Activated T-helper 17 cell treated with anti-CD3 and anti-CD28 coated beads, Interleukin-2, amount 50 U/mL, for 72 hours (primary cell): ENCODE measurements around the gene MRPS22. TPM values are rescaled to one million over a fixed set of nuclear protein-coding genes. Genes with fewer than 3 reads are reported as not detected.

Source experiments
- ATAC-seq: fragments of 150-1000 bp; cut with Tn5 transposase; replicated peaks from 2 replicates; pipeline ENCODE4 v1.10.0; 2021; ENCODE audit warnings: mild to moderate bottlenecking, moderate library complexity
- H3K27ac Mint-ChIP-seq: one replicate; pipeline ENCODE4 v1.8.0; 2022; ENCODE audit warnings: mixed read lengths
- H3K27me3 Mint-ChIP-seq: one replicate; pipeline ENCODE4 v1.8.0; 2022; ENCODE audit warnings: mixed read lengths
- H3K36me3 Mint-ChIP-seq: one replicate; pipeline ENCODE4 v1.8.0; 2022; ENCODE audit warnings: low read depth, mild to moderate bottlenecking, mixed read lengths
- H3K4me1 Mint-ChIP-seq: one replicate; pipeline ENCODE4 v1.8.0; 2022; ENCODE audit warnings: mixed read lengths
- H3K4me3 Mint-ChIP-seq: one replicate; pipeline ENCODE4 v1.8.0; 2022; ENCODE audit warnings: mild to moderate bottlenecking, mixed read lengths
- H3K9me3 Mint-ChIP-seq: one replicate; pipeline ENCODE4 v1.8.0; 2022; ENCODE audit warnings: mixed read lengths
- total RNA-seq, 2 donors: library from RNA; stranded (reverse); gene quantifications; one replicate each; pipeline ENCODE4 v1.2.3, GENCODE V29; 2022

Gene MRPS22
- total RNA-seq, 2 donors from 2014 or later = 49.2 to 53.4 TPM

DNA sequence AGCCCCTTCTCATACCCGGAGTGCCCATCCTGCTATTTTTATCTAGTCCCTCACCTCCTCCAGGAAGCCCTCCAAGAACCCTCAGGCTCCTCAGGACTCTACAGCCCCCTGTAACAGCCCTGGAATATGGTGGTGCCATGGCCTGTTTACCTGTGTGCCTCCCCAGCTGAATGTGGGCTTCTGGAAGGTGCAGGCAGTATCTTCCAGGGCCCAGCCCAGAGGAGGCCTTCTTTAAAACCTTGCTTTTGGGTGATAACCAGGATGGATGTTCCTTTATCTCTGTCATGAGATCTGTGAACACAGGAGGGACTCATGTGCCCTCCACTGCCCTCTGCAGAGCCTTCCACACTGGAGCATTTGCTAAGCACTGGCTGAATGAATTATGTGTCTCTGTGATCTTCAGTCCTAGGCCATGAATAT, 36.7 kb upstream of the MRPS22 start:
- H3K27ac Mint-ChIP-seq = no peak overlapping the region

DNA sequence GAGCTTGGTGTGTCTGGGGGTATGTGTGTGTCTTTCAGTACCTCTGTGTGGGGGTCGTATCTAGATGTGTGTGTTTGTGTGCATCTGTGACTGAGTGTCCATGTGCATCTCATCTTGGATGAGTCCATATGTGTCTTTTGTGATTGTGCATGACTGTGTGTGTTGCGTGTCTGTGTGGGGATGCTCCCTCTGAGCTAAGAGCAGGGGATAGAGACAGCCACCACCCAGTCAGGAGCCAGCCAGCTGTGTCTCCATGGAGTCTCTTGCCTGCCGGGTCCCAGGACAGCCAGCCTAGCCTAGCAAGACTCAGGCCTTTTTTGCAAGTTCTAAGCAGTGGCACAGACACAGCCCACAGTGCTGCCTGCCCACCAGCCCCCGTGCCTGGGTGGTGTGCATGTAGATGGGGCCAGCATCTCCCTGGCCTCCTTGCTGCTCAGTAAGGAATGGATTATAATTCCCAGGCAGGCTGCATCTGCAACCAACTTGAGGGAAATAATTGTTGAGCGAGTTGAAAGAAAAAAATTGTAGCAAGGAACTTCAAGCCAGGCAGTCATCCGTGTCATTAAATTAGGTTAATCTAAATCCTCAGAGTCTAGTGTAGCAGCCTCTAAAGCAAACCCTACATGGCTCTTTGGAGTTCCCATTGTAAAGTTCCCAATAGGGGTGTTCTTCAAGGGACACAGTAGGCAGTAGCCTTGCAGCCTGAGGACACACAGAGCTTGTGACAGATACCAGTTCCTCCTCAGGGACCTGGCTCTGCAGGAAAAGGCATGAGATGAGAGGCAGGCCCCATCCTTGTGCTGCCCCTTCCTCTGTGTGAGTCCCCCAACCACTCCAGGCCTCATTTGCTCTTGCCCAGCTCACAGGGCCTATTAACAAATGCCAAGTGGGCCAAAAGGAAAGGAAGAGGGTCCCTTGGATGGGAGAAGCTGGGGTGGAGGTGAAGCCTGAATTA, 35.9 kb upstream of the MRPS22 start:
- Mint-ChIP-seq H3K4me3 (no peak overlapping the region), H3K4me1 (peaks cover under 1% of the 10 kb centered on the region), H3K9me3 (no peaks in the 10 kb centered on the region), H3K27ac (no peak overlapping the region), H3K36me3 (no peaks in the 10 kb centered on the region), H3K27me3 (peaks cover 10% of the 10 kb centered on the region)
- ATAC-seq = no peak

More for the DNA sequence above, 36.7 kb upstream of the MRPS22 start:
- peaks cover 8% of the 10 kb centered on the region for H3K4me1 Mint-ChIP-seq
- H3K9me3 Mint-ChIP-seq = no peaks in the 10 kb centered on the region
- no peak overlapping the region for H3K4me3 Mint-ChIP-seq
- no peak for ATAC-seq
- H3K27me3 Mint-ChIP-seq = peaks cover 14% of the 10 kb centered on the region
- H3K36me3 Mint-ChIP-seq = no peaks in the 10 kb centered on the region

GRCh38 chr3:139308560-139308959, 35.3 kb upstream of the MRPS22 start:
- Mint-ChIP-seq H3K27ac (no peak overlapping the region), H3K36me3 (no peaks in the 10 kb centered on the region), H3K4me1 (no peaks in the 10 kb centered on the region), H3K4me3 (no peak overlapping the region), H3K9me3 (no peaks in the 10 kb centered on the region), H3K27me3 (peaks cover 13% of the 10 kb centered on the region)
- no peak for ATAC-seq

DNA sequence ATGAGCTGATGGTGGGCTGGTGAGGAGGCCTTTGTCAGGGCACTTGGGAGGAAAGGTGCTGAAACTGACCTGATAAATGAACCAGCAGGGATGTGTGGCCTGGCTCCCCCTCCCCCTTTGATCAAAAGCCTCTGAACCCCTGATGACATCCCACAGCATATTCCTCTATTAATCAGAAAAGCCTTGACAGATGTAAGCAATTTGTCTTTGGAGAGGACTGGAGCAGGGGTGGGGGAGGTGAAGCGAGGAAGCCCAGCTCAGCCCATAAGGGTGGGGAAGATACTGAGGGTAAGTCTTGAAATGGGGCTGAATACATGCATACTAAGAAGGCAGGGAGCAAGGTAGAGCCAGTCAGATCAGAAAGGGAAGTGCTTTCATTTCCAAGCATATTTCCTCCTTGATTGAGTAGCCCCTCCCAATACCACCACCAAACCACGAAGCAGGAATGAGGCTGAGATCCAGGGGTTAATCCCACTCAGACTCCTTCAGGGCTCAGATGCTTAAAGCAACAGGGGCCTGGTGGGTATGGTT, 34.7 kb upstream of the MRPS22 start:
- Mint-ChIP-seq H3K27me3 (peaks cover 16% of the 10 kb centered on the region), H3K4me3 (no peak overlapping the region), H3K9me3 (no peaks in the 10 kb centered on the region), H3K36me3 (no peaks in the 10 kb centered on the region), H3K4me1 (no peaks in the 10 kb centered on the region), H3K27ac (no peak overlapping the region)
- no peak for ATAC-seq

DNA sequence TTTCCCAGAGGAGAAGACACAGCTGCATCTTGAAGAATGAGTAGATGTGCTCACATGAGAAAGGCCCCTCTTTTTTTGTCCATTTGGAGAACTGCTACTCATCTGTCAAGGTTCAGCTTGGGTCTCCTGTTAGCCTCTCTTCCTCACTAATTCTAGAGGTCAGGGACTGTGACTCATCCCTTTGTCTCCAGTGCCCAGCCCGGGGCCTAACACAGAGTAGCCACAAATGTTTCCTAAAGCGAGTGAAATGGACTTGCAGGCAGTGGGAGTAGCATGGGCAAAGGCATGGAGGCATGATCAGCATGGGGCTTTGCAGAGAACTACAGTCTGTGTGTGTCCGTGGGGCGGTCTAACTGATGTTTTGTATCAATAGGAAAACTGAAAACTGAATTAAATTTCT, 33.9 kb upstream of the MRPS22 start:
- Mint-ChIP-seq H3K4me3 (no peak overlapping the region), H3K27ac (no peak overlapping the region)
- no peak for ATAC-seq

GRCh38 chr3:139310474-139310933, 33.3 kb upstream of the MRPS22 start:
- Mint-ChIP-seq H3K27ac (no peak overlapping the region), H3K4me1 (no peaks in the 10 kb centered on the region), H3K27me3 (peaks cover 13% of the 10 kb centered on the region), H3K4me3 (no peak overlapping the region), H3K9me3 (no peaks in the 10 kb centered on the region), H3K36me3 (no peaks in the 10 kb centered on the region)
- no peak for ATAC-seq

More for the DNA sequence above, 33.9 kb upstream of the MRPS22 start:
- Mint-ChIP-seq H3K36me3 (no peaks in the 10 kb centered on the region), H3K4me1 (no peaks in the 10 kb centered on the region), H3K9me3 (no peaks in the 10 kb centered on the region), H3K27me3 (peaks cover 16% of the 10 kb centered on the region)

DNA sequence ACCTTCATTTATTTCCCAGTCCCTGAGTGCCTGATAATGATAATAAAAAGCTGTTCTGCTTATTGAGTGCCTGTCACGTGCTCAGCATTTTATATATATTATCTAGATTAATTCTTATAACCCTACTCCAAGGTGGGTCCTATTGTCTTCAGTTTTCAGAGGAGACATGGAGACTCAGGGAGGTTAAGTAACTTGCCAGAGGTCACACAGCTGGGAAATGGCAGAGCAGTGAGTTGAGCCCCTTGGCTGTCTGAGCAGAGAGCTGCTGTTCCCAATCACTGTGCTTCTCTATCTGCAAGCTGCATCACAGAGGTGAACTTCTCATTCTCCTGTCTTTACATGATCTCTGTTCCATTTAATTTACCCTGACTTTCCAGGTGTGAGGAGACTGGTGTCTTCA, 32.3 kb upstream of the MRPS22 start:
- H3K4me3 Mint-ChIP-seq = no peak overlapping the region
- no peak overlapping the region for H3K27ac Mint-ChIP-seq
- H3K36me3 Mint-ChIP-seq = no peaks in the 10 kb centered on the region
- no peaks in the 10 kb centered on the region for H3K9me3 Mint-ChIP-seq
- no peaks in the 10 kb centered on the region for H3K4me1 Mint-ChIP-seq
- peaks cover 17% of the 10 kb centered on the region for H3K27me3 Mint-ChIP-seq
- ATAC-seq = no peak

- no peak for ATAC-seq
Measured at GRCh38 chr3:139312416-139312815, 31.4 kb upstream of the MRPS22 start.

GRCh38 chr3:139312959-139313358, 30.9 kb upstream of the MRPS22 start:
- Mint-ChIP-seq H3K27ac (no peak overlapping the region), H3K9me3 (no peaks in the 10 kb centered on the region), H3K36me3 (no peaks in the 10 kb centered on the region), H3K4me3 (no peak overlapping the region), H3K27me3 (peaks cover 13% of the 10 kb centered on the region), H3K4me1 (no peaks in the 10 kb centered on the region)
- no peak for ATAC-seq

More at GRCh38 chr3:139312416-139312815, 31.4 kb upstream of the MRPS22 start:
- Mint-ChIP-seq H3K9me3 (no peaks in the 10 kb centered on the region), H3K4me3 (no peak overlapping the region), H3K27me3 (peaks cover 16% of the 10 kb centered on the region), H3K4me1 (no peaks in the 10 kb centered on the region), H3K36me3 (no peaks in the 10 kb centered on the region), H3K27ac (no peak overlapping the region)

GRCh38 chr3:139313921-139314320, 29.9 kb upstream of the MRPS22 start:
- no peak overlapping the region for H3K27ac Mint-ChIP-seq
- no peaks in the 10 kb centered on the region for H3K36me3 Mint-ChIP-seq
- no peaks in the 10 kb centered on the region for H3K9me3 Mint-ChIP-seq
- no peak overlapping the region for H3K4me3 Mint-ChIP-seq
- ATAC-seq = no peak
- H3K4me1 Mint-ChIP-seq = no peaks in the 10 kb centered on the region
- peaks cover 13% of the 10 kb centered on the region for H3K27me3 Mint-ChIP-seq

GRCh38 chr3:139317215-139317614, 26.6 kb upstream of the MRPS22 start:
- Mint-ChIP-seq H3K4me1 (no peaks in the 10 kb centered on the region), H3K4me3 (no peak overlapping the region), H3K27ac (no peak overlapping the region), H3K9me3 (no peaks in the 10 kb centered on the region), H3K36me3 (no peaks in the 10 kb centered on the region), H3K27me3 (peaks cover 10% of the 10 kb centered on the region)
- ATAC-seq = no peak

DNA sequence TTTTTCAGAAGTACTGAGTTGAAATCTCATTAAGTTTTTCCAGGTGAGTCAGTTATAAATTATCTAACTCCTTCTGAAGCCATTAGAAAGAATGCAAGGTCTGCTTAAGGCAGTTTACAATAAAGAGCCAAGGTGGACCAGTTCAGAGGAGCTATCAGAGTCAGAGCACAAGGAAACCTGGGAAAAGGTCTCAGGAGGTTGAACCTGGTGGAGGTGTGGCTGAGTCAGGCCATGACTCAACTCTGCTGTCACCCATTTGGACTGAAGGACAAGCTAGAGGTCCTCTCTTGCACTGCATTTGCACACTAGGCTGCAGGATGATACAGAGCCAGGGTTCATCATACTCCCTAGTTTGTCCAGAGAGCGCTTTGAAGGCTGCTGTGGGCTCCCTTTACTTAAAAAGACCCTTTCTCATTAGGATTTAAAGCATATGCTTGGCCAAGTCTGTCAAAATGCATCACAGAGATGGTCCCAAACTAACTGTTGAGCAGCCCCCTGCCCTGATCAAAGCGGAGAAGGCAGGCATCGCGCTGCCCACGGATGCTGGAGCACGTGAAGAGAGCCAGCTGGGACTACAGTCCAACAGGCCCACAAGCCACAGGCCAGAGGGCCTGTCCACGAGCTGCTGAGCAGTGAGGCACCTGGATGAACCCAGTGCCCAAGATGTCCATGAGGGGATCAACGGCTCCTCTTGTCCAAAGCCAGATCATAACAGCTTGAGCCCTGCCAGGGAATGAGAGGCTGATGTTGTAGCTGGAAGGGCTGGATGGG, 26.0 kb upstream of the MRPS22 start:
- Mint-ChIP-seq H3K4me1 (no peaks in the 10 kb centered on the region), H3K27me3 (peaks cover 10% of the 10 kb centered on the region), H3K9me3 (no peaks in the 10 kb centered on the region), H3K27ac (no peak overlapping the region), H3K4me3 (no peak overlapping the region), H3K36me3 (no peaks in the 10 kb centered on the region)
- ATAC-seq = no peak

- no peak overlapping the region for H3K27ac Mint-ChIP-seq
- peaks cover 8% of the 10 kb centered on the region for H3K27me3 Mint-ChIP-seq
- H3K9me3 Mint-ChIP-seq = no peaks in the 10 kb centered on the region
- ATAC-seq = no peak
- H3K4me3 Mint-ChIP-seq = no peak overlapping the region
- no peaks in the 10 kb centered on the region for H3K4me1 Mint-ChIP-seq
- no peaks in the 10 kb centered on the region for H3K36me3 Mint-ChIP-seq
Measured at GRCh38 chr3:139318431-139318816, 25.4 kb upstream of the MRPS22 start.

DNA sequence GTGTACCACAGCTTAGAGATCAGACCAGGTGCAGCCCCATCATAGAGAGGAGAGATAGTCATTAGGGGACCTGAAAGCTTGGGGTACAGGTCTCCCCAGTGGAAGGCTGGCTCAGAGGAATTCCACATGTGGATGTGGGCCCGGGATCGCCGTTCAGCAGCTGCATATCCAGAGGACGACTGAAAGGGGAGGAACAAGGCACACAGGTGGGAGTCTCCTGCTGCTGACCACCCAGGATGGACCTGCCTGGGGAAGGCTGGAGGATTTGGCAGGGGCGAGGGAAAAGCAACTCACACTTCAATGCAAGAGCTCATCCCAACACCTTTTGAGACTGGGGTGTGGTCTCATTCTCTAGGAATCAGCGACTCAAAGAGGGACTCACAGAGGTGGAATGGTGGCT, 25.0 kb upstream of the MRPS22 start:
- Mint-ChIP-seq H3K27ac (no peak overlapping the region), H3K4me3 (no peak overlapping the region), H3K4me1 (no peaks in the 10 kb centered on the region), H3K27me3 (peaks cover 4% of the 10 kb centered on the region), H3K9me3 (no peaks in the 10 kb centered on the region), H3K36me3 (no peaks in the 10 kb centered on the region)
- no peak for ATAC-seq
